HG03025 (cell line): ENCODE data around the gene ALDH3B2.
A peak's percentile ranks its signal among the peaks of the same experiment; 100 is the strongest.

ENCODE experiments used
- ATAC-seq: cut with Tn5 transposase; IDR thresholded peaks from one replicate; pipeline ENCODE4 v1.9.1; 2021; ENCODE audit warnings: mild to moderate bottlenecking, moderate library complexity; ENCODE audit not compliant: unreplicated experiment, low FRiP score

Gene ALDH3B2

DNA sequence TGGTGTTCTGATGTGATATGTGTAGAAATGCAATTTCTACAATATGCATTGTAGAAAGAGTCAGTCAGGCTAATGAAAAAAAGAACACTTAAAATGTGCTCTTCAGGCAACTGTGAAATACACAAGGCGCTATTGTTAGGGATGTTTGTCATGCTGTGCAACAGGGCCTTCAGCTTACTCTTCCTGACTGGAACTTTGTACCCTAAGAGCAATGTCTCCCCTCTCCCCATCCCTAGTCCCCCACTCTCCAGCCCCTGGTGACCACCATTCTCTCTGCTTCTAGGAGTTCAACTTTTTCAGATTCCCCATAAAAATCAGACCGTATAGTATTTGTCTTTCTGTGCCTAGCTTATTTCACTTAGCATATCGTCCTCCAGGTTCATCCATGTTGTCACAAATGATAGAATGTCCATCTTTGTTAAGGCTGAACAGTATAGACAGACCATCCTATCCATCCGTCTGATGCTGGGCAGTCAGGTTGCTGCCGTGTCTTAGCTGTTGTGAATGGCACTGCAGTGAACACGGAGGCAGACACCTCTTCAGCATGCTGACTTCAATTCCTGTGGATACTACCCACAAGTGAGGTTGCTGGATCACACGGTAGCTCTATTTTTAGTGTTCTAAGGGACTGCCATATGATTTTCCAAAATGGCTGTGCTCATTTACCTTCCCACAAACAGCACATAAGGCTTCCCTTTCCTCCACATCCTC is 57.0 kb downstream of the ALDH3B2 start:
- ATAC-seq, result no peak

DNA sequence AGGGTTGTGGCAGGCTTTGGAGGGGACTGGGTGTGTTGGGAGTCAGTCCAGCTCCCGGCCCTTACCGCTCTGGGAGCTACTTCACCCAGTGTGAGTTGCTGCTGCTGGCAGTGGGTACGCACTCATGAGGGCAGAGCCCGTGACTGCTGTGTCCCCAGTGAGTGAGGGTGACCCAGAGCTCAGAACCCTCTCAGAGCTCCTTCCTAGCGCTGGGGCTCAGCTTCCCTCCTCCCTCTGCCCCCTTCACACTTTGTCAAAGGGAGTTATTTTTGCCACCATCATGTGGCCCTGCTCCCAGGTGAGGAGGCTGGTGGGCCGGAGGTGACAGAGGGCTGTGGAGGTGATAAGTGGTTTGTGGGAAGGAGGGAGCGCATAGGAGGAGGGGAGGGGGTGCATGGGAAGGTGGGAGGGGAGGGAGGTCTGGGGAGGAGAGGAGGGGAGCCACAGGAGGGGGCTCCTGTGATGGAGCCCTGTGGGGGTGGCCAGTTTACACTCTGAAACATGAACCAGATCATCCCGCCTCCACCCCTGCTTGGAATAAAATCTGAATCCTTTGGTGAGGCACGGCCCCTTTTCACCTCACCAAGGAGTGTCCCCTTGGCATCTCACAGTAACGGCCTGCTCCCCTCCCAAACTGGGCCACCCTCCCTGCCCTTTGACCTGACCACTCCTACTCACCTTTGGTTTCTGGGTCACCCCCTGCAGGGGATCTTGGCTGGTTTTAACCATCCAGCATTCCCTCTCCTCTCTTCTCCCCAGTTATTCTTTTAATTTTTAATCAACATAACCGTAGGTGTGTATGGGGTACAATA is 57.8 kb downstream of the ALDH3B2 start:
- ATAC-seq, result no peak

DNA sequence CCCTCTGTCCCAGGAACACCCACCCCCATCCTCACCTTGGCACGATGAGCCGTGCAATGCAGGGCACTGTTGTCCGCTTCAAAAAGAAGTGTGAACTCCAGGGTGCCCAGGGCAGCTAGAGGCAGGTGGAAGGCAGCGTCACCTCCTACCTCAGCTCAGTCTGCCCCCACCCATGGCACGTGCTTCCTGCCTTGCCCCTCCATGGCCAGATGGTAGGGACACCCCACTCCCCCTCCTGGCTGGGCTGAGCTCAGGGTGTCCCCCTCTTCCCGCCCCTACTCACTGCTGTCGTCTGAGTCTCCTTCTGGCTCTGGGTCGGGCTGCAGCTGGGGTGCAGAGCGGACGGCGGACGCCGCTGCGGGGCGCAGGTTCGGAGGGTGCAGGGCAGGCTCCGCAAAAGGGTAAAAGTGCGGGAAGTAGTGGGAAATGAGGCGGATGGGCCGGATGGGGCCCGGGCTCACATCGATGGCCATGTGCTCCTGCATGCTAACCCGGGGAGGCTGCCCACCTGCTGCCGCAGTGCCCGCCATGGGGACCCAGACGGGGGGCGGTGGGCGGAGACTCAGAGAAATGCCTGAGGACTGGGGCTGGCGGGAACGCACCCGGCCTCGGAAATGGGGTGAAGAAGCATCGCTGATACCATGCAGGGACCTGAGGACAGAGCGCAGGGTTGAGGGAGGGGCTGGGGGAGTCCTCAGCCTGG is 58.5 kb downstream of the ALDH3B2 start:
- no peak for ATAC-seq

DNA sequence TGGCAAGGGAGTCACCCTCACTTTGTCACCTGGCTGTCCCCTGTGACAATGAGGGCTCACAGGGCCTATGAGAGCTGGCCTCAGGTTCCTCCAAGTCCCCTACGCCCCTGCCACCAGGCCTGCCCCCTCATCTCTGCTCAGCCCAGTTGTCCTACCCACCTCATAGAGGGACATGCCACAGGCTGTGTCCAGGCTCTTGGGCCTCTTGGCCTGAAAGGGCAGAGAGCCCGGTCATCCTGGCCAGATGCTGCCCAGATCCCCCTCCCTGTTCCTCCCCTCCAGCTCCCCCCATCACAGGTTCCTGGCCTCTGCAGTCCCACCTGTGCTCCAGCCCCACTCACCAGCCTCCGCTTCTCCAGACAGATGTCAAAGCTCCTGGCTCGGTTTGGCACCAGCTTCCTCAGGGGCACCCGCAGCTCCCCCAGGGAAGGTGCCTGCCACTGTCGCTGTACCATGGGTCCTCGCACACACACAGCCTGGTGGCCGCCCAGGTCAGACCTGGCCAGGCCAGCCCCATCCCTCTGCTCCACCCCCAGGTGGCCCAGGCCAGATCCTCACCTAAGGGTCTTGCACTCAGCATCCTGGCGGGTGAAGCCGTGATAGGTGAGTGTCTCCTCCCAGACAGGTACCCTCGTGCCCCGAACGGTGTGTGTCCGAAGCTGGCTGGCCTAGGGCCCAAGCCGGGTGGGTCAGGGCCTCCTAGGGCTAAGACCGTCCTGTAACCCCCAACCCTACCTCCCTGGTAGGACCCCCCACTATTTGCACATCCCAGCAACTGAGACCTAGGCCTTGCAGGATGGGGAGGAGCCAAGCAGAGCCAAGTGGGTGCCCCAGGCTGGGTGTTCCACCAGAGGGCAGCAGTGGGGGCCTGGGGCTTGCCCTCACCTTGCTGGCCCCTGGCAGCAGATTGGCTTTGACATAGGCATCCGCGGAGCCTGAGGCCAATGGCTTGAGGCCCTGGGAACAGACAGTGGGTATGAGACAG is 59.4 kb downstream of the ALDH3B2 start:
- no peak for ATAC-seq

DNA sequence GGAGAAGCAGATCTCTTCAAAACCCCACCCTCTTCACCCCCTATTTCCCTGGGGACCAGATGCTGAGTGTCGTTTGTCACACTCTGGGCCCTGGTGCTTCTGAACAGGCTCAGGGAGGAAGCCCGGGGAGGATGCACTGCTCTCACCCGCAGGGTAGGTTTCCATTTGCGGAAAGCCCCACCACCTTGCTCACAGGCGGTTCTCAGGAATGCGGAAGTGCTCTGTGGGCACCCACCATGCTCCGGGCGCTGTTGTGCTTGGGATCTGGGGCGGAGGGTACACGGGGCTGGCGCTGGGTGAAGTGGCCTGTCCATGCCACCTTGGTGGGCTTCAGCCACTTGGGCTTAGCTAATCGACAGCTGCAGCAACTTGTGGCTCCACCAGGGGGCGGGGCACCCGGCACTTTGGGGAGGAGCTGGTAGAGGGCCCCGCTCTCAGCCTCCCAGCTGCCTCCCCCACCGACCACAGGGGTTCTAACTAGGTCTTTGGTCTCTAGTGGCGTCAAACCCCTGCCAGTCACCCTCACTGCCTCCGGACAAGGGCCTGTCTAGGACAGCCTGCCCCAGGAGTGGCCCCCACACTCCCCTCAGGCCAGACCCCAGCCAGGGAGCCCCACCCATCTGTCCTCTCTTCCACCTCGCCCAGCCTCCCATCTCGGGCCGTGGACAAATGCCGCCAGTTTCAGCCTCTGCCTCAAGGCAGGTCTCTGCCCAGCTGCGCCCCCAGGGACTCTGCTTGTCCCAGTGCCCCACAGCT is 60.3 kb downstream of the ALDH3B2 start:
- peak; percentile 53 for ATAC-seq

DNA sequence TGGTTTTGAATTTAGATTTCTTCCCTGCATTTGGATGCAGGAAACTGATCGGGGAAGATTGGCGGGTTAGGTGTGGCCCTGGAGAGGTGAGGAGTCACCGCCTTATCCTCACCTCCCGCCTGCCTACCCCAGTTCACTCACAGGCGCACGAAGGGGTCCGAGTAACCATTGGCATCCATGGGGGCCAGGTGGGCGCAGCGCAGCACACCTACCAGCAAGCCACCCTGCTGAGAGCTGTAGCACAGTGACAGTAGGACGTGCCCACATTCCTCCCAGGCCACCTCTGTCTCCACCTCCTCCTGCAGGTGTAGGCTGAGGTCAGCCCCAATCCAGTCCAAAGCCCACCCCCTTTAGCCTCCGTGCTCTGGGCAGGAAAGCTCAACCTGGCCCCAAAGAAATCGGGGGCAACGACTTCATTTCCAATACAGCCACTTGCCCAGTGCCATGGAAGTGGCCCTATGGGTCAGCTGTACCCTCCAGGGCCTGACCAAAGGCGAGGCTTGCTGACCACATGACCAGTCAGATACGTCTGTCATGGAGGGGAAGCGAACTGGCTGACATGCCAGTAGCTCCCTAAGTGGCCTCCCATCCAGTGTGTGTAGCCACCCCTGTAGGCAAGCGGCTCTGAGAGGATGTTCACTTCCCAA is 61.0 kb downstream of the ALDH3B2 start:
- no peak for ATAC-seq

DNA sequence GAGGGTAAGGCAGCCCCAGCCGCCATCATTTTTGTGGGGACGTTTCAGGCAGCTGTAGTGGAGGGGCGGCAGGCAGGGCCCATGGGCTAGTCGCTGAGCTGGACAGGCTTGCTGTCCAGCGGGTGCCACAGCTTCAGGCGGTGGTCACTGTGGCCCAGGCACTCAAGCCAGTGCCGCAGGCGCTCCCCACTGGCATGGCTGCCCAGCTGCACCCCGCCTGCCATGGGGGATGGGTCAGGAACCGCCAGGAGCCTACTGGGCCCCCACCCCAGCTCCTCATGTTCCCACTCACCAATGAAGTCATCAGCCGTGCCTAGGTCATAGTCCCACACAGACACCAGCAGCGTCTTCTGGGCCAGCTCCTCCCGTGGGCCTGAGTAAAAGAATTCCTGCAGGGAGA is 61.7 kb downstream of the ALDH3B2 start:
- no peak for ATAC-seq
